22Rv1 (cell line): Measurements from ENCODE around the gene FBXL7.

ENCODE experiments used
- H3K27ac ChIP-seq: fragments of 450-650 bp; 2 replicates; pipeline ENCODE4 v1.5.1; 2017
- CTCF ChIP-seq: fragments of 450-650 bp; IDR thresholded peaks from 2 replicates; pipeline ENCODE4 v1.5.1; 2017; ENCODE audit warnings: mild to moderate bottlenecking
- ZFX ChIP-seq: fragments of 450-650 bp; IDR thresholded peaks from 2 replicates; pipeline ENCODE4 v1.6.1; 2017; ENCODE audit warnings: antibody characterized with exemption, borderline replicate concordance

FBXL7 gene

GRCh38 chr5:15566789-15567188 is 66.8 kb downstream of the FBXL7 start:
- no peak for TF ChIP-seq ZFX
- no peak for TF ChIP-seq CTCF
- H3K27ac ChIP-seq, result no peak overlapping the region

- no peak overlapping the region for H3K27ac ChIP-seq
- TF ChIP-seq CTCF, result no peak
- TF ChIP-seq ZFX, result no peak
These were observed 70.5 kb downstream of the FBXL7 start for GRCh38 chr5:15570491-15570890.

- TF ChIP-seq CTCF (no peak), ZFX (no peak)
- no peak overlapping the region for H3K27ac ChIP-seq
These were observed 71.1 kb downstream of the FBXL7 start for GRCh38 chr5:15571081-15571480.

DNA sequence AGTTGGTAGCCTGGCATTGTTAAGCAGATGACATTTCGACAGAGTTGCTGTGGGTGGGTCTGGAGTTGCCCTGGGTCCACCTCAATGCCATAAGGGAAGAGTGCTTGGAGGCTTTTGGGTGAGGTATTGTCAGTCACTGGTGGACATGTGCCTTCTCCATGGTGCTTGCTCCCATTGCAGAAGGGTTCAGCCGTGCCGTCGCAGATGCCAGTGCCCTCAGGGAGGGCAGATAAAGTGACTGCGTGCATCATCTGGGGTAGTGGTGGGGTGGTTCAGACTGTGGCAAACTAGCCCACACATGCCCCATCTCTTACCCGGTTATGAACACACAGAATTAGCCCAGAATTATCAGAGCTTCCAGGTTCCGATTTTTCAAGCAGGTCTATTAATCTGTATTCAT is 71.6 kb downstream of the FBXL7 start:
- TF ChIP-seq CTCF, result no peak
- no peak for TF ChIP-seq ZFX
- H3K27ac ChIP-seq, result no peak overlapping the region

- TF ChIP-seq CTCF, result no peak
- no peak for TF ChIP-seq ZFX
- H3K27ac ChIP-seq, result no peak overlapping the region
These were observed 73.6 kb downstream of the FBXL7 start for GRCh38 chr5:15573590-15573989.

- H3K27ac ChIP-seq, result no peak overlapping the region
- TF ChIP-seq CTCF (no peak), ZFX (no peak)
These were observed 74.1 kb downstream of the FBXL7 start for GRCh38 chr5:15574128-15574527.

- no peak for TF ChIP-seq CTCF
- no peak for TF ChIP-seq ZFX
- no peak overlapping the region for H3K27ac ChIP-seq
These were observed 74.9 kb downstream of the FBXL7 start for GRCh38 chr5:15574806-15575325.
